Liver (tissue), 9 donors: ENCODE data around the gene CCNY. TPM values are rescaled to one million over a fixed set of nuclear protein-coding genes. Genes with fewer than 3 reads are reported as not detected.

Experiments used
- DNase-seq: peaks from one replicate; pipeline ENCODE4 v3.0.0-alpha.2; 2017; ENCODE audit warnings: low spot score
- H3K27ac ChIP-seq, 2 donors: one replicate each; pipeline ENCODE4 v1.7.0; 2013; ENCODE audit warnings: inconsistent platforms in 2 of 2, low read length in 2 of 2, control low read depth in 1 of 2, low read depth in 1 of 2, mild to moderate bottlenecking in 1 of 2
- H3K27me3 ChIP-seq, 4 donors: one replicate each; pipeline versions ENCODE4 v1.6.1 to v1.7.0; 2013; ENCODE audit warnings: low read length in 3 of 4, inconsistent platforms in 1 of 4, mild to moderate bottlenecking in 1 of 4, moderate library complexity in 1 of 4; ENCODE audit not compliant: control insufficient read depth in 4 of 4, insufficient read depth in 4 of 4
- H3K36me3 ChIP-seq, 4 donors: one replicate each; pipeline versions ENCODE4 v1.6.1 to v1.7.0; 2013; ENCODE audit warnings: low read length in 3 of 4, mild to moderate bottlenecking in 3 of 4, low read depth in 1 of 4, moderate library complexity in 1 of 4; ENCODE audit not compliant: control insufficient read depth in 4 of 4, insufficient read depth in 3 of 4
- H3K4me1 ChIP-seq, 4 donors: one replicate each; pipeline versions ENCODE4 v1.6.1 to v1.7.0; 2013; ENCODE audit warnings: low read length in 3 of 4, mild to moderate bottlenecking in 3 of 4, moderate library complexity in 1 of 4; ENCODE audit not compliant: control insufficient read depth in 4 of 4, insufficient read depth in 4 of 4
- H3K4me3 ChIP-seq, 3 donors: one replicate each; pipeline versions ENCODE4 v1.6.1 to v1.7.0; 2013; ENCODE audit warnings: low read length in 3 of 3, control low read depth in 1 of 3, low read depth in 1 of 3, mild to moderate bottlenecking in 1 of 3
- H3K9ac ChIP-seq, 2 donors: one replicate each; pipeline ENCODE4 v1.7.0; 2013; ENCODE audit warnings: low read length in 2 of 2, mild to moderate bottlenecking in 2 of 2, moderate library complexity in 2 of 2, control low read depth in 1 of 2, low read depth in 1 of 2
- H3K9me3 ChIP-seq, 4 donors: one replicate each; pipeline versions ENCODE4 v1.6.1 to v1.7.0; 2013; ENCODE audit warnings: low read length in 3 of 4; ENCODE audit not compliant: control insufficient read depth in 4 of 4
- EGR1 ChIP-seq, 2 donors: IDR thresholded peaks; 2 replicates each; pipeline ENCODE4 v1.6.1; 2016 to 2018; ENCODE audit warnings: antibody characterized with exemption in 2 of 2, low read depth in 2 of 2
- FOXA2 ChIP-seq: IDR thresholded peaks from 2 replicates; pipeline ENCODE4 v1.6.1; 2016; ENCODE audit warnings: antibody characterized with exemption
- HNF4A ChIP-seq, 2 donors: conservative IDR thresholded peaks; 2 replicates each; pipeline ENCODE4 v1.6.1; 2016; ENCODE audit warnings: antibody characterized with exemption in 2 of 2, mild to moderate bottlenecking in 2 of 2
- HNF4G ChIP-seq: IDR thresholded peaks from 2 replicates; pipeline ENCODE4 v1.6.1; 2016; ENCODE audit warnings: antibody characterized with exemption
- JUND ChIP-seq, 2 donors: IDR thresholded peaks; 2 replicates each; pipeline ENCODE4 v1.6.1; 2016; ENCODE audit warnings: antibody characterized with exemption in 2 of 2
- NR2F2 ChIP-seq: IDR thresholded peaks from 2 replicates; pipeline ENCODE4 v1.6.1; 2016; ENCODE audit warnings: antibody characterized with exemption
- RAD21 ChIP-seq, 2 donors: IDR thresholded peaks; 2 replicates each; pipeline ENCODE4 v1.6.1; 2016; ENCODE audit warnings: antibody characterized with exemption in 2 of 2, mild to moderate bottlenecking in 2 of 2
- RXRA ChIP-seq, 2 donors: IDR thresholded peaks; 2 replicates each; pipeline ENCODE4 v1.6.1; 2017 to 2018; ENCODE audit warnings: antibody characterized with exemption in 2 of 2, mild to moderate bottlenecking in 1 of 2
- SP1 ChIP-seq: IDR thresholded peaks from 2 replicates; pipeline ENCODE4 v1.6.1; 2018; ENCODE audit warnings: antibody characterized with exemption, mild to moderate bottlenecking
- TAF1 ChIP-seq: conservative IDR thresholded peaks from 2 replicates; pipeline ENCODE4 v1.6.1; 2016; ENCODE audit warnings: antibody characterized with exemption, mild to moderate bottlenecking
- YY1 ChIP-seq: IDR thresholded peaks from 2 replicates; pipeline ENCODE4 v1.6.1; 2016; ENCODE audit warnings: antibody characterized with exemption, mild to moderate bottlenecking
- WGBS: extraction: QIAGEN DNeasy Blood & Tissue Kit; methylation state at CpG from one replicate; pipeline ENCODE4 v1.1.7; 2013; 5-methylcytosine and 5-hydroxymethylcytosine counted together
- polyA plus RNA-seq, 2 donors: library from polyadenylated mRNA; stranded (reverse) in 1 of 2; unstranded in 1 of 2; fragments of 200-250 nt in 1 of 2; fragments of >200 nt in 1 of 2; fragmentation: Nextera tagmentation in 1 of 2; extraction: Ambion mirVana in 1 of 2; gene quantifications; one replicate each; pipeline versions ENCODE4 v1.2.1 to v1.2.3, GENCODE V29; 2013 to 2015
- total RNA-seq, 2 donors: library from RNA; depleted of rRNA; stranded (reverse); fragments of >200 nt; gene quantifications; one replicate each; pipeline ENCODE4 v1.2.3, GENCODE V29; 2014
- TF ChIP-seq, protein P1 (sequence below): IDR thresholded peaks from 2 replicates; pipeline ENCODE4 v1.6.1; 2016; ENCODE audit warnings: antibody characterized with exemption
- TF ChIP-seq, protein P2 (sequence below): fragments of 150-350 bp; IDR thresholded peaks from 2 replicates; pipeline ENCODE4 v1.5.1; 2017; ENCODE audit warnings: improper control_type of control experiment, low read depth, low read length; ENCODE audit not compliant: missing input control
- TF ChIP-seq, protein P3 (sequence below): IDR thresholded peaks from 2 replicates; pipeline ENCODE4 v1.6.1; 2016; ENCODE audit warnings: antibody characterized with exemption, mild to moderate bottlenecking
- TF ChIP-seq, protein P4 (sequence below): IDR thresholded peaks from 2 replicates; pipeline ENCODE4 v1.6.1; 2016; ENCODE audit warnings: antibody characterized with exemption
- TF ChIP-seq, protein P5 (sequence below): IDR thresholded peaks from 2 replicates; pipeline ENCODE4 v1.6.1; 2016; ENCODE audit warnings: antibody characterized with exemption
- donor health status: healthy.
- donor health status: healthy.
- donor health status: healthy.
- donor health status: healthy.
- donor health status: healthy.

Gene CCNY
- total and polyA plus RNA-seq, 4 donors, result 17.6 to 38.4 (median 21.8) TPM

DNA sequence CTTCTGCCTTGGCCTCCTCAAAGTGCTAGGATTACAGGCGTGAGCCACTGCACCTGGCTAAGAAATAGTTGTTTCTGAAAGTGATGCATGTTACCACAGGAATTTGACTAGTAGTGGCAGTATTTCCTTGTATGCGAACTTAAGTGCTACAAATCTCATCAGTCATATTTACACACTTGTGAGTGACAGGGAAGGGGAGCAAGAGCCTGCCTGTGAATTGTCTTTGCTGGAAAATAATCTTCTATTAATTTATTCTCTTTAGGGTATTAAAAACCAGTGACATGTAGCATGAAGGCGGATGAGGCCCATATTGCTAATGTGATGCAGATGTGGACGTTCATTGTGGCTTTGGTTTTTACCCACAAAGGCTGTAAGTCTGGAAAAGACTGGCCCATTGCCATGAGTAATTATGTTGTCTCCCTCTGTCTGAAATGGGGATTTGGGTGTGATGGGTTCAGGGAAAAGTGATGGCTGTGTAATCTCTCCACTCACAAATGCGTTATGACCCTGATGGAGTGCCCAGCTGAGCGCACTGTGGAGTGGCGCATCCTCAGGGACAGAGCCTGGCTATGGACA is 97.6 kb downstream of the CCNY start:
- DNase-seq, result no peak
- no peak overlapping the region for H3K9ac ChIP-seq
- H3K4me1 ChIP-seq, result no peaks in the 10 kb centered on the region
- TF ChIP-seq, protein P1, sequence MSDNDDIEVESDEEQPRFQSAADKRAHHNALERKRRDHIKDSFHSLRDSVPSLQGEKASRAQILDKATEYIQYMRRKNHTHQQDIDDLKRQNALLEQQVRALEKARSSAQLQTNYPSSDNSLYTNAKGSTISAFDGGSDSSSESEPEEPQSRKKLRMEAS, result no peak
- TF ChIP-seq, protein P2, sequence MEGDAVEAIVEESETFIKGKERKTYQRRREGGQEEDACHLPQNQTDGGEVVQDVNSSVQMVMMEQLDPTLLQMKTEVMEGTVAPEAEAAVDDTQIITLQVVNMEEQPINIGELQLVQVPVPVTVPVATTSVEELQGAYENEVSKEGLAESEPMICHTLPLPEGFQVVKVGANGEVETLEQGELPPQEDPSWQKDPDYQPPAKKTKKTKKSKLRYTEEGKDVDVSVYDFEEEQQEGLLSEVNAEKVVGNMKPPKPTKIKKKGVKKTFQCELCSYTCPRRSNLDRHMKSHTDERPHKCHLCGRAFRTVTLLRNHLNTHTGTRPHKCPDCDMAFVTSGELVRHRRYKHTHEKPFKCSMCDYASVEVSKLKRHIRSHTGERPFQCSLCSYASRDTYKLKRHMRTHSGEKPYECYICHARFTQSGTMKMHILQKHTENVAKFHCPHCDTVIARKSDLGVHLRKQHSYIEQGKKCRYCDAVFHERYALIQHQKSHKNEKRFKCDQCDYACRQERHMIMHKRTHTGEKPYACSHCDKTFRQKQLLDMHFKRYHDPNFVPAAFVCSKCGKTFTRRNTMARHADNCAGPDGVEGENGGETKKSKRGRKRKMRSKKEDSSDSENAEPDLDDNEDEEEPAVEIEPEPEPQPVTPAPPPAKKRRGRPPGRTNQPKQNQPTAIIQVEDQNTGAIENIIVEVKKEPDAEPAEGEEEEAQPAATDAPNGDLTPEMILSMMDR, result no peak
- TF ChIP-seq NR2F2, result no peak
- TF ChIP-seq, protein P3, sequence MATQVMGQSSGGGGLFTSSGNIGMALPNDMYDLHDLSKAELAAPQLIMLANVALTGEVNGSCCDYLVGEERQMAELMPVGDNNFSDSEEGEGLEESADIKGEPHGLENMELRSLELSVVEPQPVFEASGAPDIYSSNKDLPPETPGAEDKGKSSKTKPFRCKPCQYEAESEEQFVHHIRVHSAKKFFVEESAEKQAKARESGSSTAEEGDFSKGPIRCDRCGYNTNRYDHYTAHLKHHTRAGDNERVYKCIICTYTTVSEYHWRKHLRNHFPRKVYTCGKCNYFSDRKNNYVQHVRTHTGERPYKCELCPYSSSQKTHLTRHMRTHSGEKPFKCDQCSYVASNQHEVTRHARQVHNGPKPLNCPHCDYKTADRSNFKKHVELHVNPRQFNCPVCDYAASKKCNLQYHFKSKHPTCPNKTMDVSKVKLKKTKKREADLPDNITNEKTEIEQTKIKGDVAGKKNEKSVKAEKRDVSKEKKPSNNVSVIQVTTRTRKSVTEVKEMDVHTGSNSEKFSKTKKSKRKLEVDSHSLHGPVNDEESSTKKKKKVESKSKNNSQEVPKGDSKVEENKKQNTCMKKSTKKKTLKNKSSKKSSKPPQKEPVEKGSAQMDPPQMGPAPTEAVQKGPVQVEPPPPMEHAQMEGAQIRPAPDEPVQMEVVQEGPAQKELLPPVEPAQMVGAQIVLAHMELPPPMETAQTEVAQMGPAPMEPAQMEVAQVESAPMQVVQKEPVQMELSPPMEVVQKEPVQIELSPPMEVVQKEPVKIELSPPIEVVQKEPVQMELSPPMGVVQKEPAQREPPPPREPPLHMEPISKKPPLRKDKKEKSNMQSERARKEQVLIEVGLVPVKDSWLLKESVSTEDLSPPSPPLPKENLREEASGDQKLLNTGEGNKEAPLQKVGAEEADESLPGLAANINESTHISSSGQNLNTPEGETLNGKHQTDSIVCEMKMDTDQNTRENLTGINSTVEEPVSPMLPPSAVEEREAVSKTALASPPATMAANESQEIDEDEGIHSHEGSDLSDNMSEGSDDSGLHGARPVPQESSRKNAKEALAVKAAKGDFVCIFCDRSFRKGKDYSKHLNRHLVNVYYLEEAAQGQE, result no peak
- TF ChIP-seq HNF4G, result no peak
- H3K36me3 ChIP-seq, result no peaks in the 10 kb centered on the region
- no peak overlapping the region for H3K27ac ChIP-seq
- no peaks in the 10 kb centered on the region for H3K9me3 ChIP-seq
- no peaks in the 10 kb centered on the region for H3K27me3 ChIP-seq
- 90% methylated on average over 7 of the region's 7 CpGs for WGBS
- no peak overlapping the region for H3K4me3 ChIP-seq

DNA sequence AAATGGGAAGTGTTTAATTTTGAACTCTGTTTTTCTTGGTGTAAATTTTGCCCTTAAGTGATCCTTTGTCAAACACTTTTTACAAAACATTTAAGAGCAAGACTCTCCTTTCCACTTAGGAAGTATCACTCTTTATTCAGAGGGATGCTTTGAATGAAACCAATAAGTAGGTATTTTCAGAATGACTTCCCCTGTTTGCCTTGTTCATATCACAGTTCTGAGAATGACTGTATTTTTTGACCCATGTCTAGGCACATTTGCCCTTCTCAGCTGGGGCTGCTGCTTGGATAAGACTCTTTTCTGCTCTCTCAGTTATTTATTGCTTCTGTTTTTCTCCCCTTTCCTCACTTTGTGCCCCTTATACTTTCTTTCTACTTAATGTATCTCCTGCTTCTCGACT is 98.2 kb downstream of the CCNY start:
- H3K9ac ChIP-seq, result no peak overlapping the region
- WGBS, result 91% methylated on average over 1 of the region's 1 CpG
- no peaks in the 10 kb centered on the region for H3K27me3 ChIP-seq
- H3K36me3 ChIP-seq, result no peaks in the 10 kb centered on the region
- TF ChIP-seq FOXA2 (no peak), HNF4A (conservative IDR thresholded peaks at IDR 0.05) (no peak), TAF1 (no peak)
- no peak overlapping the region for H3K27ac ChIP-seq
- no peak for DNase-seq
- H3K9me3 ChIP-seq, result no peaks in the 10 kb centered on the region
- H3K4me3 ChIP-seq, result no peak overlapping the region
- no peaks in the 10 kb centered on the region for H3K4me1 ChIP-seq

DNA sequence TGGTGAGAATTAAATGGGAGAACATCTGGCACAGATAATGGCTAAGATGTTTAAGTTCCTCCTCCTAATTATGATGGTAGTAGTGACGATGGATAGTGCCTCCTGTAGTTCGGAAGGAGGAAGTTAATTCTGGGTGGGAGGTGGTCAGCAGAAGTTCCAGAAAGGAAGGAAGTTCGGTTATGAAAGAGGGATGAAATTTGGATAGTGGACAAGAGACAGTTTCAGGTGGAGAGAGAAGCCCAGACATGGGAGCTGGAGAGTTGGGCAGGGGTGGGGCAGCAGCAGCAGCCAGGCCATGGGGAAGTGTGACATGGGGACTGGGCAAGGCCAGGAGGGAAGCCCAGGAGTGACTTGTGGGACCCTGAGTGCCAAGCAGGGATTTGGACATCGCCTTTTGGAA is 99.5 kb downstream of the CCNY start:
- Histone ChIP-seq H3K27ac (no peak overlapping the region), H3K9ac (no peak overlapping the region), H3K9me3 (no peaks in the 10 kb centered on the region), H3K4me3 (no peak overlapping the region), H3K4me1 (no peaks in the 10 kb centered on the region), H3K36me3 (no peaks in the 10 kb centered on the region), H3K27me3 (no peaks in the 10 kb centered on the region)
- DNase-seq, result no peak
- WGBS, result 88% methylated on average over 4 of the region's 4 CpGs
- TF ChIP-seq RXRA (IDR thresholded peaks at IDR 0.05) (no peak), EGR1 (IDR thresholded peaks at IDR 0.05; ENCODE audit: low read depth in 2 of 2) (no peak), RAD21 (IDR thresholded peaks at IDR 0.05) (no peak), JUND (IDR thresholded peaks at IDR 0.05) (no peak), NR2F2 (no peak), HNF4G (no peak), TAF1 (no peak), HNF4A (conservative IDR thresholded peaks at IDR 0.05) (no peak), SP1 (no peak), YY1 (no peak)
- TF ChIP-seq, protein P4, sequence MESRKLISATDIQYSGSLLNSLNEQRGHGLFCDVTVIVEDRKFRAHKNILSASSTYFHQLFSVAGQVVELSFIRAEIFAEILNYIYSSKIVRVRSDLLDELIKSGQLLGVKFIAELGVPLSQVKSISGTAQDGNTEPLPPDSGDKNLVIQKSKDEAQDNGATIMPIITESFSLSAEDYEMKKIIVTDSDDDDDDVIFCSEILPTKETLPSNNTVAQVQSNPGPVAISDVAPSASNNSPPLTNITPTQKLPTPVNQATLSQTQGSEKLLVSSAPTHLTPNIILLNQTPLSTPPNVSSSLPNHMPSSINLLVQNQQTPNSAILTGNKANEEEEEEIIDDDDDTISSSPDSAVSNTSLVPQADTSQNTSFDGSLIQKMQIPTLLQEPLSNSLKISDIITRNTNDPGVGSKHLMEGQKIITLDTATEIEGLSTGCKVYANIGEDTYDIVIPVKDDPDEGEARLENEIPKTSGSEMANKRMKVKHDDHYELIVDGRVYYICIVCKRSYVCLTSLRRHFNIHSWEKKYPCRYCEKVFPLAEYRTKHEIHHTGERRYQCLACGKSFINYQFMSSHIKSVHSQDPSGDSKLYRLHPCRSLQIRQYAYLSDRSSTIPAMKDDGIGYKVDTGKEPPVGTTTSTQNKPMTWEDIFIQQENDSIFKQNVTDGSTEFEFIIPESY, result no peak
- TF ChIP-seq, protein P5, sequence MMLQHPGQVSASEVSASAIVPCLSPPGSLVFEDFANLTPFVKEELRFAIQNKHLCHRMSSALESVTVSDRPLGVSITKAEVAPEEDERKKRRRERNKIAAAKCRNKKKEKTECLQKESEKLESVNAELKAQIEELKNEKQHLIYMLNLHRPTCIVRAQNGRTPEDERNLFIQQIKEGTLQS, result no peak
- TF ChIP-seq, protein P1, result no peak
- TF ChIP-seq, protein P2, result no peak
